Hematopoietic multipotent progenitor cell treated with erythropoietin and hydrocortisone succinate and interleukin-3 and kit ligand, for 4 days (in vitro differentiated cells): Measurements from ENCODE around the gene MB.

Source experiments
- DNase-seq: peaks from one replicate; pipeline ENCODE4 v3.0.0-alpha.2; 2015

The MB gene

GRCh38 chr22:35614404-35614803, 2.7 kb downstream of the MB start:
- DNase-seq, result no peak

GRCh38 chr22:35612903-35613302, 4.2 kb downstream of the MB start:
- no peak for DNase-seq

GRCh38 chr22:35611891-35612576, 5.1 kb downstream of the MB start:
- DNase-seq, result no peak

- no peak for DNase-seq
These were observed 5.8 kb downstream of the MB start for GRCh38 chr22:35611200-35611890.

- DNase-seq, result no peak
These were observed 6.4 kb downstream of the MB start for GRCh38 chr22:35610741-35611140.

- DNase-seq, result no peak
These were observed 7.4 kb downstream of the MB start for GRCh38 chr22:35609761-35610160.

- DNase-seq, result no peak
These were observed 7.9 kb downstream of the MB start for GRCh38 chr22:35609261-35609660.

- DNase-seq, result no peak
These were observed 9.0 kb downstream of the MB start for GRCh38 chr22:35608088-35608487.

GRCh38 chr22:35606916-35607315, 10.2 kb downstream of the MB start:
- no peak for DNase-seq

GRCh38 chr22:35605851-35606481, 11.2 kb downstream of the MB start:
- DNase-seq, result no peak

- no peak for DNase-seq
These were observed 11.8 kb downstream of the MB start for GRCh38 chr22:35605369-35605680.

GRCh38 chr22:35604621-35605368, 12.3 kb downstream of the MB start:
- DNase-seq, result peak; percentile 70

- peak; percentile 74 for DNase-seq
These were observed 15.2 kb downstream of the MB start for GRCh38 chr22:35601743-35602615.

GRCh38 chr22:35601013-35601580, 16.0 kb downstream of the MB start:
- DNase-seq, result no peak

GRCh38 chr22:35600476-35600875, 16.7 kb downstream of the MB start:
- DNase-seq, result peak; percentile 47

- no peak for DNase-seq
These were observed 17.8 kb downstream of the MB start for GRCh38 chr22:35599364-35599763.

- no peak for DNase-seq
These were observed 18.8 kb downstream of the MB start for GRCh38 chr22:35598396-35598710.

- DNase-seq, result no peak
These were observed 19.3 kb downstream of the MB start for GRCh38 chr22:35597692-35598395.

GRCh38 chr22:35596821-35597220, 20.3 kb downstream of the MB start:
- DNase-seq, result no peak

- no peak for DNase-seq
These were observed 22.4 kb downstream of the MB start for GRCh38 chr22:35594686-35595085.

- no peak for DNase-seq
These were observed 23.1 kb downstream of the MB start for GRCh38 chr22:35593891-35594470.
